GM12874 (cell line): ENCODE results near the gene DCP1B.

Experiments used
- CTCF ChIP-seq: IDR thresholded peaks from 2 replicates; pipeline ENCODE4 v1.5.1; 2011; ENCODE audit warnings: low read depth, mild to moderate bottlenecking, control low read depth, low read length, moderate library complexity; ENCODE audit not compliant: insufficient read depth

DCP1B gene

GRCh38 chr12:1907652-1908611 lies 96.3 kb downstream of the DCP1B start:
- TF ChIP-seq CTCF, result no peak

GRCh38 chr12:1906579-1906978 lies 97.7 kb downstream of the DCP1B start:
- TF ChIP-seq CTCF, result no peak

GRCh38 chr12:1904875-1905274 lies 99.4 kb downstream of the DCP1B start:
- no peak for TF ChIP-seq CTCF

- no peak for TF ChIP-seq CTCF
These were observed 107.3 kb downstream of the DCP1B start for GRCh38 chr12:1896964-1897363.
